Caco-2 (cell line): ENCODE results near the gene LRRC75A. TPM values are rescaled to one million over a fixed set of nuclear protein-coding genes. Genes with fewer than 3 reads are reported as not detected.

Source experiments
- BruUV-seq: library from RNA; stranded (reverse); fragments of 400-500 nt; replicated peaks from 2 replicates; lab custom pipeline; 2021; lab: Mats Ljungman, UMichigan
- CTCF ChIA-PET: fragments of 300-600 bp; sonication (Branson Sonifier 250); formaldehyde crosslinking; loops from one replicate; lab custom pipeline; 2022; ENCODE audit warnings: antibody characterized with exemption; lab: Charles Lee
- POLR2A ChIA-PET: fragments of 300-600 bp; sonication (Branson Sonifier 250); formaldehyde crosslinking; loops from one replicate; lab custom pipeline; 2022; ENCODE audit warnings: antibody characterized with exemption; lab: Charles Lee
- DNase-seq, 2 experiments: peaks; one replicate each; pipeline versions ENCODE4 v3.0.0 to v3.0.0-alpha.2; 2020 to 2022
- H3K27me3 ChIP-seq: replicated peaks from 2 replicates; pipeline ENCODE4 v1.6.0; 2011; ENCODE audit warnings: low read length; ENCODE audit not compliant: control insufficient read depth, insufficient read depth
- H3K36me3 ChIP-seq: 2 replicates; pipeline ENCODE4 v1.5.1; 2011; ENCODE audit warnings: low read length; ENCODE audit not compliant: control insufficient read depth, insufficient read depth
- H3K4me1 ChIP-seq: fragments of 250-450 bp; sonication (Bioruptor Pico); 2 replicates; pipeline ENCODE4 v1.5.1; 2020; ENCODE audit warnings: mild to moderate bottlenecking
- H3K4me3 ChIP-seq: 2 replicates; pipeline ENCODE4 v1.5.1; 2011; ENCODE audit warnings: low read depth, mild to moderate bottlenecking, control low read depth, low read length
- H3K9me3 ChIP-seq: fragments of 250-450 bp; sonication (Bioruptor Pico); 2 replicates; pipeline ENCODE4 v1.5.1; 2020; ENCODE audit warnings: mild to moderate bottlenecking, moderate library complexity
- H3K27ac Mint-ChIP-seq: one replicate; pipeline ENCODE4 v1.8.0; 2022; ENCODE audit warnings: mixed read lengths; ENCODE audit not compliant: unreplicated experiment
- H3K27me3 Mint-ChIP-seq: one replicate; pipeline ENCODE4 v1.8.0; 2022; ENCODE audit warnings: mixed read lengths; ENCODE audit not compliant: insufficient read depth, unreplicated experiment
- H3K36me3 Mint-ChIP-seq: one replicate; pipeline ENCODE4 v1.8.0; 2022; ENCODE audit warnings: mild to moderate bottlenecking, mixed read lengths; ENCODE audit not compliant: insufficient read depth, unreplicated experiment
- H3K4me1 Mint-ChIP-seq: one replicate; pipeline ENCODE4 v1.8.0; 2022; ENCODE audit warnings: low read depth, mixed read lengths; ENCODE audit not compliant: unreplicated experiment
- H3K4me3 Mint-ChIP-seq: one replicate; pipeline ENCODE4 v1.8.0; 2022; ENCODE audit warnings: mild to moderate bottlenecking, moderate library complexity, mixed read lengths; ENCODE audit not compliant: unreplicated experiment
- H3K9me3 Mint-ChIP-seq: one replicate; pipeline ENCODE4 v1.8.0; 2022; ENCODE audit warnings: mixed read lengths; ENCODE audit not compliant: unreplicated experiment
- intact Hi-C: fragments of 100-400 bp; cut with micrococcal nuclease; formaldehyde crosslinking; loops from one replicate; pipeline ENCODE4 v1.10.0; 2022; ENCODE audit not compliant: unreplicated experiment
- total RNA-seq: library from RNA; stranded (reverse); gene quantifications from 2 replicates; pipeline ENCODE4 v1.2.3, GENCODE V29; 2022
- TF ChIP-seq, protein P1 (sequence below), 2 experiments: fragments of 200-600 bp in 1 of 2; IDR thresholded peaks; 1 replicate in 1 of 2; 2 replicates in 1 of 2; pipeline versions ENCODE4 v1.5.1 to v1.8.0; 2011 to 2022; ENCODE audit warnings: antibody characterized with exemption in 1 of 2, control low read depth in 1 of 2, inconsistent platforms in 1 of 2, low read depth in 1 of 2, low read length in 1 of 2, mild to moderate bottlenecking in 1 of 2, moderate library complexity in 1 of 2; ENCODE audit not compliant: insufficient read depth in 1 of 2, severe bottlenecking in 1 of 2, unreplicated experiment in 1 of 2

LRRC75A gene
- total RNA-seq, 1 experiment from 2014 or later: 4.5 TPM

DNA sequence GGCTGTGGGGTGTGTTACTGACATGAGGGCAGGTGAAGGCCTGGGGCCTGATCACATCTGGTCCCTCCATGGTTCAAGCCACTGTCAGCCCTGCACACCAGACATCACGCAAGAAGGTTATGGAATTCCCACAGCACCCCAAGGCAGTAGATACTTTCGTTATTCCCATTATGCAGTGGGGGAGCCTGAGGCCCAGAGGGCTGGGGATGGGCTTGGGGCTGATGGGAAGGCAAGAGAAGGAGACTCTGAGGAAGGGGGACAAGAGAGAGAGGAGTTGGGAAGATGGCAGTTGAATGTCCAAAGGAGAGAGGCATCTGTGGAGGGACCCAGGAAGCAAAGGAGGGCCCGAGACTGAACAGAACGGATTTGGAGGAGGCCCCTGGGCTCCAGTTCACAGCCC lies 42.0 kb downstream of the LRRC75A start:
- no TSS peak for BruUV-seq
- Mint-ChIP-seq H3K36me3 (peaks cover 71% of the 10 kb centered on the region), H3K27ac (peak overlapping the region; percentile 70), H3K9me3 (no peaks in the 10 kb centered on the region), H3K27me3 (no peaks in the 10 kb centered on the region), H3K4me1 (peaks cover 8% of the 10 kb centered on the region), H3K4me3 (no peak overlapping the region)
- Histone ChIP-seq H3K4me3 (no peak overlapping the region), H3K27me3 (no peaks in the 10 kb centered on the region), H3K9me3 (no peaks in the 10 kb centered on the region), H3K36me3 (peaks cover 4% of the 10 kb centered on the region; the same call in 1 of the 2 replicates), H3K4me1 (0 out of 2 replicates have a peak, but pooled peaks cover 3% of the 10 kb centered on the region)
- TF ChIP-seq, protein P1, sequence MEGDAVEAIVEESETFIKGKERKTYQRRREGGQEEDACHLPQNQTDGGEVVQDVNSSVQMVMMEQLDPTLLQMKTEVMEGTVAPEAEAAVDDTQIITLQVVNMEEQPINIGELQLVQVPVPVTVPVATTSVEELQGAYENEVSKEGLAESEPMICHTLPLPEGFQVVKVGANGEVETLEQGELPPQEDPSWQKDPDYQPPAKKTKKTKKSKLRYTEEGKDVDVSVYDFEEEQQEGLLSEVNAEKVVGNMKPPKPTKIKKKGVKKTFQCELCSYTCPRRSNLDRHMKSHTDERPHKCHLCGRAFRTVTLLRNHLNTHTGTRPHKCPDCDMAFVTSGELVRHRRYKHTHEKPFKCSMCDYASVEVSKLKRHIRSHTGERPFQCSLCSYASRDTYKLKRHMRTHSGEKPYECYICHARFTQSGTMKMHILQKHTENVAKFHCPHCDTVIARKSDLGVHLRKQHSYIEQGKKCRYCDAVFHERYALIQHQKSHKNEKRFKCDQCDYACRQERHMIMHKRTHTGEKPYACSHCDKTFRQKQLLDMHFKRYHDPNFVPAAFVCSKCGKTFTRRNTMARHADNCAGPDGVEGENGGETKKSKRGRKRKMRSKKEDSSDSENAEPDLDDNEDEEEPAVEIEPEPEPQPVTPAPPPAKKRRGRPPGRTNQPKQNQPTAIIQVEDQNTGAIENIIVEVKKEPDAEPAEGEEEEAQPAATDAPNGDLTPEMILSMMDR (IDR thresholded peaks at IDR 0.05; ENCODE audit: insufficient read depth in 1 of 2, low read depth in 1 of 2, low read length in 1 of 2, severe bottlenecking in 1 of 2, unreplicated experiment in 1 of 2): no peak
- ChIA-PET CTCF (interaction anchor here (0.6 to 7.2 kb wide), 3 partner anchors 22 to 71 kb away, joined by 4 to 72 read pairs (median 5); no protein-coding TSS in a partner anchor), POLR2A (interaction anchor here (3.0 kb wide), 1 partner anchor 11 kb away, joined by 21 read pairs; no protein-coding TSS in a partner anchor)
- intact Hi-C loops: no loop called here
- no peak for DNase-seq

DNA sequence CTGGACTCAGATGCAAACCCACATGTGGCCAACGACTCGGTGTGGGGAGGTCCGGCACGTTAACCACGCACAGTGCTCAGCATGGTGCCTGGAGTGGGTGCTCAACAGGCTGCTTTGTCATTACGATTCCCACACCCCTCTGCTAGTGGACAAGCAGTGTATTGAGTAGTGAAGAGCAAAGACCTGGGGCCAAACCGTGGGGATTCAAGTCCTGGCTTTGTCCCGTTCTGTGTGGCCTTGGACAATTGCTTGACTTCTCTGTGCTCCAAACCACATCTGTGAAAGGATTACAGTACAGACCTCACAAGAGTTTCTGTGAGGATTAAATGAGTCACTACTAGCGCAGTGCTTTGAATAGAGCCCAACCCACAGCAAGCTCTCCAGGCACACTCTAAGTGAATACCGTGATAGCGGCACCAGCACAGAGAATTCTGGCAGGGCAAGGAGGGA lies 42.8 kb downstream of the LRRC75A start:
- ChIA-PET CTCF (interaction anchor here (7.2 kb wide), 1 partner anchor 72 kb away, joined by 72 read pairs; no protein-coding TSS in a partner anchor), POLR2A (interaction anchor here (3.0 kb wide), 1 partner anchor 11 kb away, joined by 21 read pairs; no protein-coding TSS in a partner anchor)
- peaks cover 8% of the 10 kb centered on the region for H3K4me1 Mint-ChIP-seq
- TF ChIP-seq, protein P1 (IDR thresholded peaks at IDR 0.05; ENCODE audit: insufficient read depth in 1 of 2, low read depth in 1 of 2, low read length in 1 of 2, severe bottlenecking in 1 of 2, unreplicated experiment in 1 of 2): no peak
- no peaks in the 10 kb centered on the region for H3K27me3 ChIP-seq
- H3K4me3 Mint-ChIP-seq: no peak overlapping the region
- no peak overlapping the region for H3K27ac Mint-ChIP-seq
- BruUV-seq: no TSS peak
- H3K4me1 ChIP-seq: peaks cover 6% of the 10 kb centered on the region; the same call in 1 of the 2 replicates
- peaks cover 8% of the 10 kb centered on the region; the same call in 1 of the 2 replicates for H3K36me3 ChIP-seq
- H3K4me3 ChIP-seq: no peak overlapping the region
- H3K9me3 ChIP-seq: no peaks in the 10 kb centered on the region
- DNase-seq: no peak
- H3K36me3 Mint-ChIP-seq: peaks cover 80% of the 10 kb centered on the region
- intact Hi-C loops: no loop called here
- no peaks in the 10 kb centered on the region for H3K27me3 Mint-ChIP-seq
- H3K9me3 Mint-ChIP-seq: no peaks in the 10 kb centered on the region

DNA sequence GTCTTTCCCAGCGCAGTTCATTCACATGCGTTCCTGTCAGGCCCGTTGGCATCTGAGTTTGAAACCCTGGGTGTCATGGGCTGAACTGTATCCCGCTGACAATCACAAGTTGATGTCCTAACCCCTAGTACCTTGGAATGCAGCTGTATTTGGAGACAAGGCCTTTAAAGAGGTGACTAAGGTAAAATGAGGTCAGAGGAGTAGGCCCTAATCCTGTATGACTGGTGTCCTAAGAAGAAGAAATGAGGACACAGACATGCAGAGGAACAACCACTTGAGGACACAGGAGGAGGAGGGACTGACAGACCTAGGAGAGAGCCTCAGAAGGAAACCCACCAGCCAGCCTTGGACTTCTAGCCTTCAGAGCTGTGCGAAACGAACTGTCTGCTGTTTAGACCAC lies 43.5 kb downstream of the LRRC75A start:
- peaks cover 8% of the 10 kb centered on the region; the same call in 1 of the 2 replicates for H3K36me3 ChIP-seq
- H3K27me3 ChIP-seq: no peaks in the 10 kb centered on the region
- no peak overlapping the region for H3K27ac Mint-ChIP-seq
- H3K4me1 Mint-ChIP-seq: peaks cover 4% of the 10 kb centered on the region
- no peaks in the 10 kb centered on the region for H3K9me3 ChIP-seq
- no peak overlapping the region for H3K4me3 ChIP-seq
- intact Hi-C loops: no loop called here
- POLR2A ChIA-PET: interaction anchor here (1.2 kb wide), 1 partner anchor 10 kb away, joined by 8 read pairs; no protein-coding TSS in a partner anchor
- H3K36me3 Mint-ChIP-seq: peaks cover 83% of the 10 kb centered on the region
- H3K9me3 Mint-ChIP-seq: no peaks in the 10 kb centered on the region
- H3K4me1 ChIP-seq: peaks cover 10% of the 10 kb centered on the region
- TF ChIP-seq, protein P1 (IDR thresholded peaks at IDR 0.05; ENCODE audit: insufficient read depth in 1 of 2, low read depth in 1 of 2, low read length in 1 of 2, severe bottlenecking in 1 of 2, unreplicated experiment in 1 of 2): no peak
- no peaks in the 10 kb centered on the region for H3K27me3 Mint-ChIP-seq
- no peak overlapping the region for H3K4me3 Mint-ChIP-seq
- no peak for DNase-seq
- CTCF ChIA-PET: interaction anchor here (0.9 kb wide), 1 partner anchor 73 kb away, joined by 3 read pairs; no protein-coding TSS in a partner anchor
- no TSS peak for BruUV-seq
